Glomerular visceral epithelial cell (primary cell): ENCODE measurements around the gene TMEM101.
"Not testable (repeated sequence)": the region's sequence is repeated elsewhere in the genome, so short reads cannot be mapped to it uniquely, and the experiment has no call there.

Source experiments
- DNase-seq: peaks from one replicate; pipeline ENCODE4 v3.0.0-alpha.2; 2016; ENCODE audit errors: extremely low spot score

TMEM101 gene

DNA sequence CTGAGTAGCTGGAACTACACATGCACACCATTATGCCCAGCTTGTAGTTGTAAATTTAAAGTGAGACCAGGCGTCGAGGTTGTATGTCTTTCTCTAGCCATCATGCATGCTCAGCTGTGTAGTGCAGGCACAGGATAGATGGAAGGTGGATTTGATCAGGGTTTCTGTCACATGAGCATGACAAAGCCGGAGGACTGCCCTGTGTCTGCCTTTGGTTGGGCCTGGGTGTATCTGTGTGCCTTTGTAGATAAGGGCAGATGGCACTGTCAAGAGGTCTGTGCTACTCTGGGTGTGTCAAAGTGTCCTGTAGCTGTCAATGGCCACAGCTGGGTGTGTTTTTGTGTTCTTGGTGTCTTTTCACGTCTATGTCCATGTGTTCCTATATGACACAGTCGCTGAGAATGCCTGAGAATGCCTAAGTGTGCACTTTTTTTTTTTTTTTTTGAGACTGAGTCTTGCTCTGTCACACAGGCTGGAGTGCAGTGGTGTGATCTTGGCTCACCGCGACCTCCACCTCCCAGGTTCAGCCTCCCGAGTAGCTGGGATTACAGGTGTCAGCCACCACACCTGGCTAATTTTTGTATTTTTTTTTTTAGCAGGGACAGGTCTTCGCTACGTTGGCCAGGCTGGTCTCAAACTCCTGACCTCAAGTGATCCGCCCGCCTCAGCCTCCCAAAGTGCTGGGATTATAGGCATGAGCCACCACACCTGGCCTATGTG is 14.5 kb downstream of the TMEM101 start:
- DNase-seq: no peak

DNA sequence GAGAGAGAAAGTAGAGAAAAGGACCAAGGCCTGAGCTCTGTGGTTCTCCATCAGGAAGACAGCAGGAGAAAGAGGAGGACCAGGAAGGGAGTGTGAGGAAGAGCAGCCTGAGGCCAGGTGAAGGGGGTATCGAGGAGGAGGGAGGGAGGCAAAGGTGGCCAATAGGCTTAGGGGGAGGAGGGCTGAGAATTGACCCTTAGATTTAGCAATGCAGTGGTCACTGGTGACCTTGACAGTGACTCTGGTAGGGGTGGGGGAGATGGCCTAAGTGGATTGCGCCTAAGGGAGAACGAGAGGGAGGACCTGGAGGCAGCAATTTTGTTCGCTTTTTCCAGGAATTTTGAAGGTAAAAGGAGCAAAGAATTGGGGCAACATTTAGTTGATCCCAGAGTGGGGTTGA is 15.7 kb downstream of the TMEM101 start:
- no peak for DNase-seq

- no peak for DNase-seq
Measured at GRCh38 chr17:43998552-43998951, 16.2 kb downstream of the TMEM101 start.

- not testable (repeated sequence) for DNase-seq
Measured at GRCh38 chr17:43997180-43997579, 17.6 kb downstream of the TMEM101 start.

GRCh38 chr17:43995150-43995471 is 19.7 kb downstream of the TMEM101 start:
- no peak for DNase-seq

DNA sequence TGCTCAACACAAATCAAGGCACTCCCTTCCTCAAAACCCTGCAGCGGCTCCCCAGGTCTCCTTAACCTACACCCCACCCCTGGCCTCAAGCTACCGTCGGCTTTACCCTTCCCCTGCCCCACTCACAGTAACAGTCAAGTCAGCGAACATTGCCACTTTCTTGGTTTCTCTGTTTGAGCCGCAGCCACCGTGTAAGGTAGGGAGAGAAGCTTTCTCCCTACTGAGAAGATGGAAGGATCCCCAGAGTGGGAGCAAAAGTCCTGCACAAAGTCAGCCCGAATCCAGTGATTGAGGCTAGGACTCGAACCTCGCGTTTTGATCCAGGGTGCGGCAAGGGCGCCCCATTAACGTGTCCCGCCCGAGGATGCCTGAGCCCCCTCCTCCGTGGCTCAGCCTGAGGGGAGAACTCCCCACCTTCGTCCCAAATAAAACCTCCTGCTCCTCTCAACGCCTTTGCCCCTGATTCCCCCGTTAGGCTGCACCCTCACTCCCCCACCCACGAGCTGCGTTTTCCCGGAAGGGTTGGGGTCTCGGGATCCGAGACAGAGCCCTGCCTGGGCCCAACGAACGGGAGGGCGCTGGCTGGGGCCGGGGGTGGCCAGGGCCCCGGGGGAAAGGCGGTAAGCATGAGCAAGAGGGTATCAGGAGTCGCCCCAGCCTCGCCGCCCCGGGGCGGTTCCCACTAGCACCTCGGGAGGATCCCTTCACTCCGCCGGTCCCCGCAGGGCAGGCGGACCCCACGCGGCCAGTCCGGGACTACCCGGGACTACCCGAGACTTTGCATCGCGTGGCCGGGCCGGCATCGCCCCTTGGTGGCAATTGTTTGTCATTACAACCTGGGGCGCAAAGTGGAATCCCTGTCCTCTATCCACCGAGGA is 20.3 kb downstream of the TMEM101 start:
- peak; percentile 70 for DNase-seq

- DNase-seq: no peak
Measured at GRCh38 chr17:43992641-43993040, 22.1 kb downstream of the TMEM101 start.

- no peak for DNase-seq
Measured at GRCh38 chr17:43988301-43988700, 26.5 kb downstream of the TMEM101 start.

GRCh38 chr17:43987131-43988021 is 27.4 kb downstream of the TMEM101 start:
- no peak for DNase-seq

GRCh38 chr17:43986225-43986981 is 28.4 kb downstream of the TMEM101 start:
- no peak for DNase-seq

DNA sequence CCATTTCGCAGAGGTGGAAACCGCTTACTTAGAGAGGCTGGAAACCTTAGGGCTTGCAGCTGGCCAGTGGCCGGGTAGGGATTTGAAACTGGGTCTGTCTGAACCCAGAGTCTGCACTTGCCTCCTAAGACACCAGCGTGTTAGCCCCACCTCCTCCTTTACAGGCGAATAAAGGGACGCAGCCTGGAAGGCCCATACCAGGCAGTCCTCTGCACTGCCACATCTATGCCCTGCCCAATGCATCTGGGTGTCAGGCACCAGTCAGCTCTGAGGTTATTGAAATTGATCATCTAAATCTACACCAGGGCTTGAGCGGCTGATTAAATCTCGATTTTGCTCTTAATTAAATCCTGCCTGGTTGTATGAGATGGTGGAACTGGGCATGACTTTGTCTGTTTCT is 30.2 kb downstream of the TMEM101 start:
- no peak for DNase-seq

DNA sequence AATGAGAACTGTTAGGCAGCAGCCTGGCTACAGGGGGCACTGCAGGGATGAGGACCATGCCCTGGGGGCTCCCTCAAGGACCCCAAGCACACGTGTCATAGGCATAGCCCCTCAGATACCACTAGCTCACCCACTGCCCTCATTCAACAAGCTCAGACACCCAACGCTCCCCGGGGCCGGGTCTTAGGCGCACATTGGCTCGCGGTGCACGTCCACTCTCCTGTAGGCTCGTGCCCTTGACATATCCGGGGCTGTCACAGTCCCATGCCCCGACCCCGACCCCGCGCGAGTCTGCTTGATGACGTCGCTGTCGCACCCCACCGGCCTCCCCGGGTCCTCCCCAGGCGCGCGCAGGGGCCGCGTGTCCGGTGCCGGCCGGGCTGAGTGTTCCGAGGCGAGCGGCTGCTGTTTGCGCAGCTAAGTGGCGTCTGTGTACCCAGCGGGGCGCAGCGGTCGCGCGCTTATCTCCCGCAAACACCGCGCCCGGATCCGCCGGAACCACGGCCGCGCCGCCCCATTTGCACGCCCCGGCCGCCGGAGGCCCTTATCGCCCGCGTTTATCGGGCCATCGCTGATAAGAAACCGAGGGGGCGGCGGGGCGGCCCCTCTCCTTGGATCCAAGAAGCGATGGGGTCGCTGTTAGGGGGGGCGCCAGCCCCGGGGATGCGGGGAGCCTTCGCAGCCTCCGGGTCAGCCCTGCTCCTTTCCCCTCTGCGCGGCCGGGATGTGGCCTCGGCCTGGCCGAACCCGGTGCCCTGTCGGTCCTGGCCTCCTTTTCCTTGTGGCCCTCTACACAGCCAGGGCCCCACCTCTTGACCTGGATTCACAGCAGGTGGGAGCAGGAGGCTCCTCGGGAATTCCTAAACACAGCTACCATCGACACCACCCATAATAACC is 31.0 kb downstream of the TMEM101 start:
- no peak for DNase-seq

DNA sequence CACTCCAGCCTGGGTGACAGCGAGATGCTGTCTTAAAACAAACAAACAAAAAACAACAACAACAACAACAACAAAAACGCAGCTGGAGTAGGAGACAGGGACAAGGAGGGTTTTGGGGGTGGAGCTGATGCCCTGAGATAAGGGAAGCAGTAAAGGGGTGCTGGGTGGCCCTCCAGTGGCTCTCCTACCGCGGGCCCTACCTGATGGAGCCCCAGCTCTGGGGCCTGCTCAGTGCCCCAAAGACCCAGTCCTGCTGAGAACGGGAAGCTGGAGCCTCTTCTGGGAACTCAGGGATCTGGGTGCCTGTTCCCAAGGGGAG is 31.6 kb downstream of the TMEM101 start:
- DNase-seq: no peak

DNA sequence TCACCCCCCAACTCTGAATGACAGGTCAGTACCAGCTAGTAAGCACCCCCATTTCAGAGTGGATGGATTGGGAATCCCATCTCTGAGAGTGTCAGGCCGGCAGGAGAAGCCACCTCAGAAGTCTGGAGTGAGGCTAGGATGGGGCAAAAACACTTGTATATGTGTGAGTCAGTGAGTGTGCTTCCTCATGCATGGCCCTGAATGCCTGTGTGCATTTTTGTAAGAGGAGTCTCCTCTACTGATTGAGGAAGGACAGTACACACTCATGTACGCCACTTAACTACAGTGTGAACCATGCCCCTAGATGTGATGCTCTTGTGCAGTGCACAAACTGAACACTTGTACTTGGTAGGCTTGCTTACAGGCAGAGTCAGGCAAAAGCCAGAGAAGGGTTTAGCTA is 32.6 kb downstream of the TMEM101 start:
- DNase-seq: no peak

DNA sequence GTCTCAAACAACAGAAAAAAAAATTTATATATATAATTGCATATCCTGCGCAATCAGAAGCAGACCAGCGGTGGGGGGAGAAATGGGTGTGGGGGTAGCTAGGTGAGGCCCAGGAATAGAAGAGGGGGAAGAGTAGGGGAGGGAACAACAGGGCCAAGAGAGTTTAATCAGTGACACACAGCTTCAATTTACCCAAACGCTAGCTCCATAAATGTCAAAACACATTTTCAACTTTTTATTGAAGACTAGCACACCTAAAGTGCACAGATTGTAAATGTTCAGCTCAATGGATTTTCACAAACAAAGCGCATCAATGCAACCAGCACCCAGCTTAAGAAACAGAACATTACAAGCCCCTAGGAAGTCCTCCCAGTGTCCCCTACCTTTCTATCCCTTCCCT is 35.1 kb downstream of the TMEM101 start:
- no peak for DNase-seq

DNA sequence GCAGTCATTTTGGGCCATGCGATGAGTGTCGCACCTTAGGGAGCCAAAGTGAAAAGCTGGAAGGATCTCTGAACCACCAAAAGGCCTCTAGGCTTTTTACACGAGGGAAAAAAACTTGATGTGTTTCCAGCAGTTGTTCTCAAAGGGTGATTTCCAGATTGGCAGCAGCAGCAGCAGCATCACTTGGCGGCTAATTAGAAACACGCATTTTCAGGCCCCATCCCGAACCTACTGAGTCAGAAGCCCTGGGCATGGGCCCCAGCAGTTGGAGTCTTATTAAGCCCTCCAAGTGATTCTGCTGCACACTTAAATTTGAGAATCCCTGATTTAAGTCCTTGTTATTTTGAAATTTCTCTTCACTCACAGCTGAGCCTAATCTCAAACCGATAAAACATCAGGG is 35.8 kb downstream of the TMEM101 start:
- DNase-seq: no peak

- DNase-seq: no peak
Measured at GRCh38 chr17:43978078-43978477, 36.7 kb downstream of the TMEM101 start.

GRCh38 chr17:43976963-43977837 is 37.6 kb downstream of the TMEM101 start:
- DNase-seq: no peak

DNA sequence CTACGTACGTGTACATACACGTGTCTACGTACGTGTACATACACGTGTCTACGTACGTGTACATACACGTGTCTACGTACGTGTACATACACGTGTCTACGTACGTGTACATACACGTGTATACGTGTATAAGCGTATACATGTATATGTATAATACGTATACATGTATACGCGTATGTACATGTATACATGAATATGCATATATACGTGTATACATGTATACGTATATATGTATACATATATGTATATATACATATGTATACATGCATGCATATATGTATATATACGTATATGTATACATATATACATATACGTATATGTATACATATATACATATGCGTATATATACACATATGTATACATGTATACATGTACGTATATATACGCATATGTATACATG is 38.9 kb downstream of the TMEM101 start:
- DNase-seq: no peak
